Cardiac septum (tissue), 1 donor: Measurements from ENCODE around the gene STX16. TPM values are rescaled to one million over a fixed set of nuclear protein-coding genes. Genes with fewer than 3 reads are reported as not detected.

ENCODE experiments used
- DNase-seq: peaks from one replicate; pipeline ENCODE4 v3.0.0-alpha.2; 2020; ENCODE audit warnings: low spot score
- intact Hi-C: fragments of 100-400 bp; cut with DNase I; formaldehyde crosslinking; loops from one replicate; pipeline ENCODE4 v1.14.0; 2022
- total RNA-seq: library from RNA; stranded (reverse); fragmentation: NEBNext Ultra II Directional; extraction: Animal tissue kit (Norgen Biotek cat#: 25700); gene quantifications from one replicate; pipeline ENCODE4 v1.2.1, GENCODE V29; 2021
- donor health status: DM: no; HTN: no; CAD: no.

The STX16 gene
- total RNA-seq, 1 donor from 2014 or later, result 33.1 TPM

- no peak for DNase-seq
- intact Hi-C loops, result no loop called here
Measured at GRCh38 chr20:58665606-58666005, 14.5 kb downstream of the STX16 start.

- no peak for DNase-seq
- intact Hi-C loops, result no loop called here
Measured at GRCh38 chr20:58666702-58667101, 15.6 kb downstream of the STX16 start.

GRCh38 chr20:58667975-58668374 lies 16.9 kb downstream of the STX16 start:
- DNase-seq, result no peak
- intact Hi-C loops, result no loop called here

- intact Hi-C loops, result no loop called here
- DNase-seq, result no peak
Measured at GRCh38 chr20:58668901-58669286, 17.8 kb downstream of the STX16 start.

GRCh38 chr20:58669287-58670006 lies 18.4 kb downstream of the STX16 start:
- no peak for DNase-seq
- intact Hi-C loops, result no loop called here

GRCh38 chr20:58670102-58670501 lies 19.0 kb downstream of the STX16 start:
- intact Hi-C loops, result no loop called here
- no peak for DNase-seq

- intact Hi-C loops, result no loop called here
- DNase-seq, result no peak
Measured at GRCh38 chr20:58670659-58671058, 19.6 kb downstream of the STX16 start.

GRCh38 chr20:58673119-58673518 lies 22.0 kb downstream of the STX16 start:
- intact Hi-C loops, result no loop called here
- no peak for DNase-seq

- DNase-seq, result no peak
- intact Hi-C loops, result no loop called here
Measured at GRCh38 chr20:58675146-58675584, 24.1 kb downstream of the STX16 start.

GRCh38 chr20:58675641-58676040 lies 24.6 kb downstream of the STX16 start:
- intact Hi-C loops, result no loop called here
- DNase-seq, result no peak

- DNase-seq, result no peak
- intact Hi-C loops, result no loop called here
Measured at GRCh38 chr20:58676161-58676560, 25.1 kb downstream of the STX16 start.

GRCh38 chr20:58677079-58677604 lies 26.1 kb downstream of the STX16 start:
- DNase-seq, result no peak
- intact Hi-C loops, result no loop called here

GRCh38 chr20:58677808-58678207 lies 26.7 kb downstream of the STX16 start:
- DNase-seq, result no peak
- intact Hi-C loops, result no loop called here

GRCh38 chr20:58678806-58679205 lies 27.7 kb downstream of the STX16 start:
- DNase-seq, result no peak
- intact Hi-C loops, result no loop called here

- DNase-seq, result no peak
- intact Hi-C loops, result no loop called here
Measured at GRCh38 chr20:58682656-58683531, 31.8 kb downstream of the STX16 start.

GRCh38 chr20:58684291-58684690 lies 33.2 kb downstream of the STX16 start:
- intact Hi-C loops, result no loop called here
- DNase-seq, result no peak

- intact Hi-C loops, result no loop called here
- DNase-seq, result no peak
Measured at GRCh38 chr20:58685988-58686387, 34.9 kb downstream of the STX16 start.

GRCh38 chr20:58688414-58688813 lies 37.3 kb downstream of the STX16 start:
- intact Hi-C loops, result no loop called here
- no peak for DNase-seq

- DNase-seq, result no peak
- intact Hi-C loops, result no loop called here
Measured at GRCh38 chr20:58688840-58689239, 37.8 kb downstream of the STX16 start.

GRCh38 chr20:58690396-58691135 lies 39.5 kb downstream of the STX16 start:
- intact Hi-C loops, result no loop called here
- no peak for DNase-seq
